Measurements from ENCODE around the gene C3orf70.

The C3orf70 gene

DNA sequence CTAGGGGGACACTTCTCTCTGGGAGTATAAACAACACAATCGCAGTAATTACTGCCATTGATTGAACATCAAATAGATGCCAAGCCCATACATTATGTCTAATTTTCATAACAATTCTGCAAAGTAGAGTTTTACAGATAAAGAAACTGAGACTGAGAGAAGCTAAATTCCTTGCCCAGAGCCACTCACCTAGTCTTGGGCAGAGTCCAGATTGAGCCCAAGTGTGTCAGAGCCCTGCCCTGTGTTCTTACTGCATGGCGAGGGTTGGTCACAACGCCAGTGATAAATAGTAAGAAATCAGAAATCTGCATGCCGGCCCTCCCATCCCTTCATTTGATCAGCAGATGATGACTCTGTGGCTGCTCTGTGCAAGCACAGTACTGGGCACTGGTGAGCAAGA, 106.3 kb downstream of the C3orf70 start:
- no peak for DNase-seq

DNA sequence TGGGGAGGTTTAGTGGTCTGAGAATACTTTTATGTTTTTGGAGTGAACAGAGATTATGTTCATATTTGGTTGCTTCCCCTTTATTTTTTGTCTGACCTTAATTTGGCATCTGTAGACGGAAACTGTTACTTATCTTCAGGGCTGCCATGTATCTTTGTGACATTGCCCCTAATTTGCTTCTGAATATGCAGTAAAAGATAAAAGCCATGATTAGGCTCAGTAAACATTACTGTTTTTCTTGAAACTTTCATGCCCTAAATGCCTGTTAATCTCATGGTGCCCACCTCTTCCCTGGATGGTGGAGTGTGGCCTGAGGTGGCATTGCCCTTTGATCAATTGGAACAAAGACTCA, 106.7 kb downstream of the C3orf70 start:
- DNase-seq: no peak

DNA sequence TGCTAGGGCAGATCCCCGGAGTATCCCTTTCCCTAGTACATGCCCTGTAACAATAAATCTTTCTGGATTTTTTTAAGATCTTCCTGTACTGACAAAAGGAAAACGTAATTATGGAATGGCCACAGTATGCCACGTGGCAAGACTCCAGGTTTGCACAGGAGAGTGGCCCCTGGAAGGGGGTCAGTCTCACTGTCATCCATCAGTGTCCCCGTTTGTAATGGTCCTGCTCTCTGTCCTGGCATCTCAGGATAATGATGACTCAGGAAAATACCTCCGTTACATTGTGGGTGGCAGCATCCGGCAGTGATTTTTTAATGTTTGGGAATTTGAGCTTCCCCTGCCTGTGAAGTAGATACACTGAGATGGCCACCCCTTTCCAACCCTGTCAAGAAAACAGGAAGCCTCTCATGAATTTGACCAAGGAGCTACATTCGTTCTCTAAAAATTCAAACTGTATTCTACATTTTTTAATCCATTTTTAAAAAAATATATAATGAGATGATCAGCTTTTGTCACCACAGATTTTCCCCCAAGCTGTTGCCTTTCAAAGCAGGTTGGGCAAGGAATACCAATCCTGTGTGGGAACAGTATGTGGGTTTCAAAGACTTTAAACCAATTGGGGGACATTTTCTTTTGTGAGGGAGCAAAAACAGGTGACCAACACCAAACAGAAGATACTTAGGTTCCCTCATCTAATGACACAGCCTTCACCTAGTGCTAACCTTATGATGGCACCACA, 110.4 kb downstream of the C3orf70 start:
- DNase-seq: peak; percentile 22

- no peak for DNase-seq
Observed at GRCh38 chr3:185041540-185041939, 111.3 kb downstream of the C3orf70 start.

GRCh38 chr3:185040425-185040824, 112.4 kb downstream of the C3orf70 start:
- no peak for DNase-seq

DNA sequence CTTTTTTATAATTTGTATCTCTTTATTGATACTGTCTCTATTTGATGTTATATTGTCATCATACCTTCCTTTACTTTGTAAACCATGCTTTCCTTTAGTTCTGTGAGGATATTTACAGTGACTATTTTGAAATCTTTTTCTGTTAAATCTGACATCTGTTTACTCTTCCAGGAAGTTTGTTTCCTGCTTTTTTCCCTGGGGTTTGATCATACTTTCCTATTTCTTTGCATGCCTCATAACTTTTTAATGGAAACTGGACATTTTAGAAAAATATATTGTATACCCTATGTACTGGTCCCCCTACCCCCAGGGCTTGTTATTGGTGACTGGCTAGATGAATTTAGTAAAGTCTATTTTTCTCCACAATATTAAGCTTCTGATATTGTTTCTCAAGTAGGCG, 115.1 kb downstream of the C3orf70 start:
- DNase-seq: no peak

- DNase-seq: no peak
Observed at GRCh38 chr3:185030951-185031350, 121.9 kb downstream of the C3orf70 start.

- DNase-seq: no peak
Observed at GRCh38 chr3:185030399-185030798, 122.5 kb downstream of the C3orf70 start.

GRCh38 chr3:185029086-185029485, 123.8 kb downstream of the C3orf70 start:
- no peak for DNase-seq

DNA sequence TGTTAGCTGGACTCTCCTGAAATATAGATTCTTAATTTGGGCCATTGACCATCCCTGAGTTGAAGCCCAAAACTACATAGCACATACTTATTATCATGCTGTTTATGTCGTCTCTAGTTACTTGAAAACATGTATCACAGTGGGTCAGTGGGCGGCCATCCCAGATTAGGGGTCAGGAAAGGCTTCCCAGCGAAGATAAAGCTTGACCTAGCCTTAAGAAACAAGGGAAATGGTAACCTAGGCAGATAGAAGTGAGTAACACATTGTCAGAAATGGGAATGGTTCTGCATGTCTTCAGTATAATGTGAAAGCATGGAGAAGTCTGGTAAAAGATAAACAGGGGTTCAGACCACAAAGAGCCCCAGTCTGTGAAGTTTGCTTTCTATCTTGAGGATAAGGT, 124.7 kb downstream of the C3orf70 start:
- DNase-seq: no peak
